ENCODE measurements around the gene CCDC50.

Gene CCDC50

GRCh38 chr3:191321019-191321767, 8.0 kb upstream of the CCDC50 start:
- Histone ChIP-seq H3K27me3 (ENCODE audit: control insufficient read depth in 1 of 2, insufficient read depth in 2 of 2, low read length in 2 of 2) (no peaks in the 10 kb centered on the region), H3K4me3 (ENCODE audit: low read depth in 1 of 2, low read length in 2 of 2) (no peak overlapping the region), H3K36me3 (ENCODE audit: insufficient read depth, low read length) (no peaks in the 10 kb centered on the region), H3K27ac (ENCODE audit: low read depth, low read length) (no peak overlapping the region), H3K4me1 (ENCODE audit: insufficient read depth, low read length) (no peaks in the 10 kb centered on the region), H3K9ac (ENCODE audit: low read length) (no peak overlapping the region), H3K9me3 (ENCODE audit: low read length) (no peaks in the 10 kb centered on the region)

- Histone ChIP-seq H3K27ac (ENCODE audit: low read depth, low read length) (no peak overlapping the region), H3K36me3 (ENCODE audit: insufficient read depth, low read length) (no peaks in the 10 kb centered on the region), H3K4me1 (ENCODE audit: insufficient read depth, low read length) (no peaks in the 10 kb centered on the region), H3K4me3 (ENCODE audit: low read depth in 1 of 2, low read length in 2 of 2) (no peak overlapping the region), H3K9ac (ENCODE audit: low read length) (no peak overlapping the region), H3K9me3 (ENCODE audit: low read length) (no peaks in the 10 kb centered on the region), H3K27me3 (ENCODE audit: control insufficient read depth in 1 of 2, insufficient read depth in 2 of 2, low read length in 2 of 2) (no peaks in the 10 kb centered on the region)
Measured at GRCh38 chr3:191324936-191325335, 4.3 kb upstream of the CCDC50 start.

DNA sequence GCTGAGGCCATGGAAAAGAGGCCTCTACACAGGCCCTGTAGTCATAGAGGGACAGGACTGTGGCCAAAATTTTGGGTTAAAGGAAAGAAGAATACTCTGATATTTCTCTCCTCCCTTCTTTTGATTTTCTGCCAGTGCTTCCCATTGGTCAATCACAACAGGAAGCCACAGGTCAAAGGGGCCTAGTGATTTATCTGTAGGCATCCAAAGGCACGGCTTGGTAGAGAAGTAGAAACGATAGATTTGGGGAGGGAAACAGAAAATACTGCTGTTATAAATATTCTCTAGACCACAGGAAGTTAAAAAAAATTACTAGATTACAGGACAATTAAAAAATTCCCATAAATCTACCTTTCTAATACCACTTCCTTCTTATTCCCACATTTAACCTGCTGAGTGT, 1.7 kb upstream of the CCDC50 start:
- Histone ChIP-seq H3K27me3 (ENCODE audit: control insufficient read depth in 1 of 2, insufficient read depth in 2 of 2, low read length in 2 of 2) (no peaks in the 10 kb centered on the region), H3K9me3 (ENCODE audit: low read length) (no peaks in the 10 kb centered on the region), H3K4me3 (ENCODE audit: low read depth in 1 of 2, low read length in 2 of 2) (no peak overlapping the region), H3K9ac (ENCODE audit: low read length) (no peak overlapping the region), H3K27ac (ENCODE audit: low read depth, low read length) (no peak overlapping the region), H3K4me1 (ENCODE audit: insufficient read depth, low read length) (peaks cover 15% of the 10 kb centered on the region), H3K36me3 (ENCODE audit: insufficient read depth, low read length) (no peaks in the 10 kb centered on the region)

GRCh38 chr3:191328383-191328961, 722 bp upstream of the CCDC50 start:
- Histone ChIP-seq H3K27me3 (ENCODE audit: control insufficient read depth in 1 of 2, insufficient read depth in 2 of 2, low read length in 2 of 2) (no peaks in the 10 kb centered on the region), H3K4me3 (ENCODE audit: low read depth in 1 of 2, low read length in 2 of 2) (peak overlapping the region in 1 of 2 donors; percentile 84), H3K4me1 (ENCODE audit: insufficient read depth, low read length) (peaks cover 24% of the 10 kb centered on the region), H3K36me3 (ENCODE audit: insufficient read depth, low read length) (no peaks in the 10 kb centered on the region), H3K9ac (ENCODE audit: low read length) (peak overlapping the region; percentile 60), H3K27ac (ENCODE audit: low read depth, low read length) (peak overlapping the region; percentile 87), H3K9me3 (ENCODE audit: low read length) (no peaks in the 10 kb centered on the region)

GRCh38 chr3:191329654-191330529, 698 bp downstream of the CCDC50 start, which contains the start of gene UTS2B:
Gene UTS2B (minus strand): TSS chr3:191330526. CDS start chr3:191282189, 48,337 bp downstream.
- Histone ChIP-seq H3K9ac (ENCODE audit: low read length) (peak within 1 kb of the TSS; percentile 89), H3K9me3 (ENCODE audit: low read length) (no peaks in the 10 kb centered on the region), H3K4me1 (ENCODE audit: insufficient read depth, low read length) (peaks cover 25% of the 10 kb centered on the region), H3K4me3 (ENCODE audit: low read depth in 1 of 2, low read length in 2 of 2) (peak within 1 kb of the TSS; percentile 84 to 89), H3K27me3 (ENCODE audit: control insufficient read depth in 1 of 2, insufficient read depth in 2 of 2, low read length in 2 of 2) (no peaks in the 10 kb centered on the region), H3K36me3 (ENCODE audit: insufficient read depth, low read length) (no peaks in the 10 kb centered on the region), H3K27ac (ENCODE audit: low read depth, low read length) (peak within 1 kb of the TSS; percentile 87)

- peaks cover 25% of the 10 kb centered on the region for H3K4me1 ChIP-seq (ENCODE audit: insufficient read depth, low read length)
- no peaks in the 10 kb centered on the region for H3K27me3 ChIP-seq (ENCODE audit: control insufficient read depth in 1 of 2, insufficient read depth in 2 of 2, low read length in 2 of 2)
- H3K9ac ChIP-seq (ENCODE audit: low read length): peak overlapping the region; percentile 89
- peak overlapping the region; percentile 87 for H3K27ac ChIP-seq (ENCODE audit: low read depth, low read length)
- no peaks in the 10 kb centered on the region for H3K9me3 ChIP-seq (ENCODE audit: low read length)
- peak overlapping the region; percentile 84 to 89 for H3K4me3 ChIP-seq (ENCODE audit: low read depth in 1 of 2, low read length in 2 of 2)
- H3K36me3 ChIP-seq (ENCODE audit: insufficient read depth, low read length): no peaks in the 10 kb centered on the region
Measured at GRCh38 chr3:191330530-191331048, 1.4 kb downstream of the CCDC50 start.

- no peaks in the 10 kb centered on the region for H3K36me3 ChIP-seq (ENCODE audit: insufficient read depth, low read length)
- H3K4me1 ChIP-seq (ENCODE audit: insufficient read depth, low read length): peaks cover 28% of the 10 kb centered on the region
- H3K27me3 ChIP-seq (ENCODE audit: control insufficient read depth in 1 of 2, insufficient read depth in 2 of 2, low read length in 2 of 2): no peaks in the 10 kb centered on the region
- H3K9me3 ChIP-seq (ENCODE audit: low read length): no peaks in the 10 kb centered on the region
- no peak overlapping the region for H3K9ac ChIP-seq (ENCODE audit: low read length)
- H3K4me3 ChIP-seq (ENCODE audit: low read depth in 1 of 2, low read length in 2 of 2): peak overlapping the region in 1 of 2 donors; percentile 84
- peak overlapping the region; percentile 87 for H3K27ac ChIP-seq (ENCODE audit: low read depth, low read length)
Measured at GRCh38 chr3:191331388-191331787, 2.2 kb downstream of the CCDC50 start.

- Histone ChIP-seq H3K27ac (ENCODE audit: low read depth, low read length) (no peak overlapping the region), H3K4me1 (ENCODE audit: insufficient read depth, low read length) (peaks cover 42% of the 10 kb centered on the region)
Measured at GRCh38 chr3:191333298-191333880, 4.2 kb downstream of the CCDC50 start.

GRCh38 chr3:191334346-191334893, 5.2 kb downstream of the CCDC50 start:
- peaks cover 50% of the 10 kb centered on the region for H3K4me1 ChIP-seq (ENCODE audit: insufficient read depth, low read length)
- no peaks in the 10 kb centered on the region for H3K9me3 ChIP-seq (ENCODE audit: low read length)
- H3K4me3 ChIP-seq (ENCODE audit: low read depth in 1 of 2, low read length in 2 of 2): no peak overlapping the region
- H3K9ac ChIP-seq (ENCODE audit: low read length): no peak overlapping the region
- no peak overlapping the region for H3K27ac ChIP-seq (ENCODE audit: low read depth, low read length)
- no peaks in the 10 kb centered on the region for H3K36me3 ChIP-seq (ENCODE audit: insufficient read depth, low read length)
- H3K27me3 ChIP-seq (ENCODE audit: control insufficient read depth in 1 of 2, insufficient read depth in 2 of 2, low read length in 2 of 2): no peaks in the 10 kb centered on the region

More at GRCh38 chr3:191333298-191333880, 4.2 kb downstream of the CCDC50 start:
- H3K4me3 ChIP-seq (ENCODE audit: low read depth in 1 of 2, low read length in 2 of 2): no peak overlapping the region
- no peaks in the 10 kb centered on the region for H3K36me3 ChIP-seq (ENCODE audit: insufficient read depth, low read length)
- no peaks in the 10 kb centered on the region for H3K9me3 ChIP-seq (ENCODE audit: low read length)
- no peak overlapping the region for H3K9ac ChIP-seq (ENCODE audit: low read length)
- H3K27me3 ChIP-seq (ENCODE audit: control insufficient read depth in 1 of 2, insufficient read depth in 2 of 2, low read length in 2 of 2): no peaks in the 10 kb centered on the region

- H3K9me3 ChIP-seq (ENCODE audit: low read length): no peaks in the 10 kb centered on the region
- no peak overlapping the region for H3K4me3 ChIP-seq (ENCODE audit: low read depth in 1 of 2, low read length in 2 of 2)
- peaks cover 62% of the 10 kb centered on the region for H3K4me1 ChIP-seq (ENCODE audit: insufficient read depth, low read length)
- no peak overlapping the region for H3K9ac ChIP-seq (ENCODE audit: low read length)
- H3K27ac ChIP-seq (ENCODE audit: low read depth, low read length): no peak overlapping the region
- no peaks in the 10 kb centered on the region for H3K36me3 ChIP-seq (ENCODE audit: insufficient read depth, low read length)
- H3K27me3 ChIP-seq (ENCODE audit: control insufficient read depth in 1 of 2, insufficient read depth in 2 of 2, low read length in 2 of 2): no peaks in the 10 kb centered on the region
Measured at GRCh38 chr3:191336833-191337232, 7.6 kb downstream of the CCDC50 start.

GRCh38 chr3:191338177-191338488, 8.9 kb downstream of the CCDC50 start:
- no peaks in the 10 kb centered on the region for H3K9me3 ChIP-seq (ENCODE audit: low read length)
- no peak overlapping the region for H3K27ac ChIP-seq (ENCODE audit: low read depth, low read length)
- H3K36me3 ChIP-seq (ENCODE audit: insufficient read depth, low read length): no peaks in the 10 kb centered on the region
- no peaks in the 10 kb centered on the region for H3K27me3 ChIP-seq (ENCODE audit: control insufficient read depth in 1 of 2, insufficient read depth in 2 of 2, low read length in 2 of 2)
- no peak overlapping the region for H3K9ac ChIP-seq (ENCODE audit: low read length)
- peaks cover 65% of the 10 kb centered on the region for H3K4me1 ChIP-seq (ENCODE audit: insufficient read depth, low read length)
- no peak overlapping the region for H3K4me3 ChIP-seq (ENCODE audit: low read depth in 1 of 2, low read length in 2 of 2)
